LoVo (cell line): Measurements from ENCODE around the gene RNFT2.
"Not testable (repeated sequence)": the region's sequence is repeated elsewhere in the genome, so short reads cannot be mapped to it uniquely, and the experiment has no call there.

ENCODE experiments used
- DNase-seq: peaks from one replicate; pipeline ENCODE4 v3.0.0-alpha.2; 2016; ENCODE audit warnings: low spot score

RNFT2 gene

DNA sequence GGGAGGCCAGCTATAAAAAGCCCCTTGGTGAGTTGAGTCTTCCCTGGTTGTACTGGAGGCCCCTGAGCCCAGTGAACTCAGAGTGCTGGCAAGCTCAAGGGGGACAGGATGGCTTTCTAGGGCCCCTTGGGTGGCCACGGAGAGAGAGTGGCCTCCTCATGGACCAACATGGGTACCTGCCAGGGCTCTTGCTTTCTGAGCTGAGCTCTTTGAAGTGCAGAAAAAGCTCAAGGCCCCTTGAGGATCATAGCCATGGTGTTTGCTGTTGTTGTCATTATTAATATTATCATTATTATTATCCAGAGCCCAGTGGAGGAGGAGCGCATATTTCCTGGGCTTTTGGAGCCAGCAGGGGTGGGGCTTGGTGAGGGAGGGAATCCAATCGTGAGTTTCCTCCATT lies 6.7 kb downstream of the RNFT2 start:
- DNase-seq = no peak

GRCh38 chr12:116745554-116745953 lies 7.4 kb downstream of the RNFT2 start:
- DNase-seq = no peak

DNA sequence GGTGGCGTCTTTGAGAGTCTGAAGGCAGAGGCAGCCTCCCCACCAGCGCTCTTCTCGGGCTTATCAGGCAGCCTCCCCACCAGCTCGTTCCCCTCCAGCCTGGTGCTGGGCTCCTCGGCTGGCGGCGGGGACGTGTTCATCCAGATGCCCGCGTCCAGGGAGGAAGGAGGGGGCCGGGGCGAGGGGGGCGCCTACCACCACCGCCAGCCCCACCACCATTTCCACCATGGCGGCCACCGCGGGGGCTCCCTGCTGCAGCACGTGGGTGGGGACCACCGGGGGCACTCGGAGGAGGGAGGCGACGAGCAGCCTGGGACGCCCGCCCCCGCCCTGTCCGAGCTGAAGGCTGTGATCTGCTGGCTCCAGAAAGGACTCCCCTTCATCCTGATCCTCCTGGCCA lies 11.8 kb downstream of the RNFT2 start:
- no peak for DNase-seq

GRCh38 chr12:116750298-116750697 lies 12.2 kb downstream of the RNFT2 start:
- DNase-seq = no peak

GRCh38 chr12:116754097-116754496 lies 16.0 kb downstream of the RNFT2 start:
- DNase-seq = not testable (repeated sequence)

- not testable (repeated sequence) for DNase-seq
These were observed 16.7 kb downstream of the RNFT2 start for GRCh38 chr12:116754783-116755182.

DNA sequence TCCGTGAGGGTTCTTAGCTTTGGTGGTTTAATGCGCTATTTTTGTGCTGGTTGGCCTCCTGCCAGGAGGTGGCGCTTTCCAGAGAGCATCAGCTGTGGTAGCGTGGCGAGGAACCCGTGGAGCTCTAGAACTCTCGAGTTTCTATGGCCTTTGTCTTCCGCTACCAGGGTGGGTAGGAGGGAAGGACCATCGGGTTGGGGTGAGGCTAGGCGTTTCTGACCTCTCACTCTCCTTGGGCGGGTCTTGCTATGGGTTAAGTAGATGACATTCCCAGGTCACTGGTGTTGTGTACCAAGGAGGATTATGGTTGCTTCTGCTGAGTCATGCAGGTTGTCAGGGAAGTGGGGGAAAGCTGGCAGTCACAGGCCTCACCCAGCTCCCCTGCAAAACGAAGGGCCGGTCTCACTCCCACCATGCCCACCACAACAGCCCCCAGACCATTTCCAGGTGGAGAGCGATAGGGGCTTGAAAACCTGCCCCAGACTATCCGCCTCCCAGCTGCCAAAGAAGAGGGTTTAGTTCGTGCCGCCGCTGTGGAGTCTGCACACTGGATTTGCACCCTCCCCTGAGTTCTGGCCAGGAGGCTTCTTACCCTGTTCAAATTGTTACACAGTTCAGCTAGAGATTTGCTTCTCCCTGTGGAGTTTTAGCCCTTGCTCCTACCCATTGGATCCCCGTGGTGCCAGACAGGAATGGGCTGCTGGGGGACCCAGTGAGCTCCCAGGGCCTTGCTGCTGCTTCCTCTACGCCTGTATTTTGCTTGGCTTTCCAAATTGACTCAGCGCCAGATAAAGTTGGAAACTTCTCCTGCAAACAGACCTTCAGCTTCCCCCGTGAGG lies 21.9 kb downstream of the RNFT2 start:
- DNase-seq = no peak

GRCh38 chr12:116760622-116761020 lies 22.5 kb downstream of the RNFT2 start:
- no peak for DNase-seq

DNA sequence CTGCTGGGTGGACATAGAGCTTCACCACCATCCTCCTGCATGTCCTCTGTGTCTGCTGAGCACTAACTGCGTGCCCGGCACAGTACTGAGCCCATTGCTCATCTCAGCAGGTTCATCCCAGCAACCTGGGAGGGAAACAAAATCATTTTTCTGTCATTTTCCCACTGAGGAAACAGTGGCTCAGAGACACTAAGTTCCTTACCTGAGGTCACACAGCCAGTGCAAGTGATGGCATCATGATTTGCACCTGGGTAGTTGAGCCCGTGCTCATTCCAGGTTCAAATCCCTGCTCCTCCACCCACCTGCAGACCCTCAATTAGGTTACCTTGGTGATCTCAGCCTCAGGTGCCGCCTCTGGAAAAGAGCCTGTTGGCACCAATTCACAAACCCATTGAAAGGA lies 23.4 kb downstream of the RNFT2 start:
- no peak for DNase-seq

GRCh38 chr12:116765271-116765670 lies 27.2 kb downstream of the RNFT2 start:
- DNase-seq = no peak

GRCh38 chr12:116766285-116766684 lies 28.2 kb downstream of the RNFT2 start:
- no peak for DNase-seq

DNA sequence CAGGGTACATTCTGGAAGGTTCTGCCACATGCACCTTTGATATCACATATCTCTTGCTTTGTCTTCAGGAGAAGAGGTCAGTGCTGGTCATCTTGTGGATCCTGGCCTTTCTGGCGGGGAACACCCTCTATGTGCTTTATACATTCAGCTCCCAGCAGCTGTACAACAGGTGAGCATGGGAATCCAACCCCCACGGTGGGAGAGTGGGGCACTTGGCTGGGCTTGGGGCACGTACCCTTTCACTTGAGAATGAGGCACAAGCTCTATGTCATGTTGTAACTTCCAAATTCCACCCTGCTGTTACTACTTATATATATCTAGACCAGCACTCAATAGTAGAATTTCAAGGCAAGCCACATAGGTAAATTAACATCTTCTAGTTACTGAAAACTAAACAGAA lies 28.6 kb downstream of the RNFT2 start:
- no peak for DNase-seq

DNA sequence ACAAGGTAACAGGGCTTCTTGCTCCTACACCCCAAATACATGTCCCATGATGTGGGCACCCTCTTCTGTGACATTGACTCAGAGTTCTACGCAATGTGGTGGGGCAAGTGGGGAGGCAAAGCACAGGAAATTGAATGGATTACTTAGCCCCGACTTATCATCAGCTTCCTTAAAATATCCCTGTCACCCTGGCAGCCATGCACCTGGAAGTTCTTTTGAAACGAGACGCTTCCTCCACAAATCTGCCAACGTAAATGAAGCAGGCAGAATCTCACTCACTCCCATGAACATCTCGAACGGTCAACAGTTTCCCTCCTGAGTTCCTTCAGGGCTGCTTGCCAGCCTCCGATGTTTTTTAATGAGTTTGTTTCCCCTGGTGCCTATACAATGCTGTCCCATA lies 33.5 kb downstream of the RNFT2 start:
- DNase-seq = no peak

DNA sequence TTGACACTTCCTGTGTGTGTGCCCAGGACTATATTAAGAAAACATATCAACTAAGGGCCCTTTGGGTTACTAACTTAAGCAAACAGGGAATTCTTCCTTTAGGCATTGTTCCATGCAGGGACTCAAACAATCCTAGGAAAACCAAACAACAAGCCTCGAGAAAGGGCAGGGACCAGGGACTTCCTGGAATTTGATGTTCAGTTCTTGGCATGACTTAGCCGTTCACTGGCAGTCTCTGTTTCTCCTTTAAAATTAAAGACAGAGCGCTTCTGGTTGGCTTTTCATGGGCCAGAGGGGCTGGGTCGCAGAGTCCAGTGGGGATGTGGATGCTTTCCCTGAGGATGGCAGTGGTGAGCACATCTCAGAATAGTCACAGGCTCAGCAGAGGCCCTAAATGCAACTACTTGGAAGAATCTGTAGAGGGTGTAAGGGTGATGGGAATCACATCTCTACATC lies 35.2 kb downstream of the RNFT2 start:
- no peak for DNase-seq

- no peak for DNase-seq
These were observed 35.9 kb downstream of the RNFT2 start for GRCh38 chr12:116774020-116774419.

GRCh38 chr12:116777245-116777644 lies 39.1 kb downstream of the RNFT2 start:
- no peak for DNase-seq

DNA sequence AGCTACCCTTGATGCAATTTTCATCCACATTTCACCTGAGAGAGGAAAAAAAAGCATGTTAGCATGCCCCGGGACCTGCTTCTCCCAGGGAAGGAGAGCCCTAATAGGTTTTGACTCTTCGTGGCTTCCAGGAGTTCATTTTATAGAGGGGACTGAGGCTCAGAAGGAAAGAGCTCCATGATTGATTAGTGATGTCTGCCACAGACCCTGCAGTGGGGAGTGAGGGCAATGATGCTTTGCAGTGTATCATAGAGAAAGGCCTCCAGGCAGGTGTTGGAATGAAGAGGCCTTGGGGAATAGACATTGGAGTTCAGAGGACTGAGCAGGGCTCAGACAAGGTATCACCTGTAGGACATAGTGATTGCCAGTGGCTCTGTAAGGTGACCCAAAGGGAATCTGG lies 41.5 kb downstream of the RNFT2 start:
- no peak for DNase-seq

DNA sequence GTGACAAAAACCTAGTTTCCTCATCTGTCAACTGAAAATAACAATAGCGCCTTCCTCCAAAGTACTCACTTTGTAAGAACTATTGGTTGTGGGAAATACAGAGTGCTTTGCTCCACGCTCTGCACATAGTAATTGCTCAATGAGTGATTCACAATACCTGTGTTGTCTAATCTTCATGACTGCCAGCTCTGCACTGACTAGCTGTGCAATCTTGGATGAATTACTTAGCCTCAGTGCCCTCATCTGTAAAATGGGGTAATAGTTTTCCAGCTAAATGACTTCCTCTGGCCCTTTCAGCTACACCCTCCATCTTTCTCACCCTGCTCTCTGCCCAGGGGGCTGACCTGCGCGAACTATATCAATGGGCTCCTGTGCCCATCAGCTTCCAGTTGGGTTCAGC lies 42.8 kb downstream of the RNFT2 start:
- no peak for DNase-seq

DNA sequence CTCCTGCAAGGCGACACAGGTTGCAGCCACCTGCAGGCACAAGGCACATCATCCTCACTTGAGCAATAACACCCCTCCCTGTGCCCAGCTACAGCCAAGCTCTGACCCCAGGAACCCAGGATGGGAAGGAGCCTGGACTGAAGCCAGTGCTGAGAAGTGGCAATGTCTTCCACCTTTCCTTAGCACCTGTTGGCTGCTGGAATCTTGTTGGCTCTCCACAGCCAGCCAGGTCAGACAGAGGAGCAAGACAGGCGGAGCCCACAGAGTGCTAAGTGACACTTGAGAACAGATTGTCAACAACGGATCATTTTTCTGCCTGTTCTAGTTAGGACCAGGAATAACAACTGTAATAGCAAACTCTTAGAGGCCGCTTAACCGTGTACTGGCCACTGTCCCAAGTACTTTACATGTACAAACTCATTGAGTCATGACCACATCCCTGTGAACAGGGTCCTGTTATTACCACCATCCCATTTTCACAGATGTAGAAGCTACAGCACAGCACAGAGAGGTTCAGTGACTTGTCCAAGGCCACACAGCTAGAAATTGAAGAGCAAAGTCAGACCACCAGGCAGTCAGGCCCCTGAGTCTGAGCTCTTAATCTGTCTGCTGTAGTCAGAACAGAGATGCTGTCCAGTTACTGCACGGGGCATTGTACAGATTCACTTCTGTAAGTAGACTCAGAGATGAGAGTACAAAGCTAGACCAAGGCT lies 45.6 kb downstream of the RNFT2 start:
- DNase-seq = no peak

GRCh38 chr12:116784238-116784612 lies 46.1 kb downstream of the RNFT2 start:
- DNase-seq = no peak

GRCh38 chr12:116789562-116789961 lies 51.4 kb downstream of the RNFT2 start:
- DNase-seq = not testable (repeated sequence)

DNA sequence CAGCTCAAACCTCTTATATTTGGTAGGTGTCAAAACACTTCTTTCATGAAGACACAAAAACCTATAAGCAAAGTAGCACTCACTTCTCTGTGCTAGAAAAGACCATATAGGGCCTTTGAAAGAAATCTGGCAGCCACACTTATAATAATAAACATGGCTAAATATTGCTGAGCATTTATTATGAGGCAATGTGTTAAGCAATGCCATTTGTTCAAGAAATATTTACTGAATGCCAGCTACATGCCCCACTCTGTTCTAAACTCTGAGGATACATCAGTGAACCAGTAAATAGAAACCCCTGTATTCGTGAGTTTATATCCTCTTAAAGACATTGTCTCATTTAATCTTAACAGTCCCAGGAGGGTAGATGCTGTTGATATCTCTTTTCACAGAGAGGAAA lies 52.0 kb downstream of the RNFT2 start:
- no peak for DNase-seq

DNA sequence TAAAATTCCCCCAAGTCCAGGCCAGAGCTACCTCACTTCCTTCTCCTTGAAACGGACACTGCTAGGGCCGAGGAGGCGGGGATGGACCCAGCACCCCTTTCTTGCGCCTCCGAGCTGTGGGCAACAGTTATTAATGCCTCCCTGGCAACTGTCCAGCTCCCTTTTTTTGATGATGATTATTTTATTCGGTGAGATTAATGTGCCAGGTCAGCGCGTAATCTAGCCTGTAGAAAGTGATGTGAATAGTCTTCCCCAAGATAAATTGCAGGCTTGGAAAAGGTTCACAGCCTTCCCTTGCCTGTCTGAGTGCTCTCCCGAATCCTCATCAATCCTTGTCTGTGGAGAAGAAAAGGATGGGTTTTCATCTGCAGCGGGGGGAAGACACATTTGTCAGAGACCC lies 54.3 kb downstream of the RNFT2 start:
- no peak for DNase-seq

DNA sequence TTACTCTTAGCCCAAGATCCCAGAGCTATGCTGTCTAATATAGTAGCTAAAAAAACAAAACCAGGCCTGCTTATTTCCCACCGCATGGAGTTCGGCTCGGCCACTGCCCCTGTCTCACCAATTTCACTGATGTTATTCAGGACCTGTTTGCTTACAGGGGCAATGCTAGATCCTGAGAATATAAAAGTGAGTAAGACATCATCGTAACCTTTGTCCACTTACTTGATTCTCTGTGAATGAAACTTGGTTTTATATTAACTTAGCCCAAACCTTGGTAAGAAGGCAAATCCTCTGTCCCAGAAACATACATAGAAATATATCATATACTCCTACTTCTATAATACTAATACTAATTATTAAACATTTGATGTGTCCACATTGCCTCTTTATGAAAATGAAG lies 56.6 kb downstream of the RNFT2 start:
- DNase-seq = no peak
